GM21529 (cell line): ENCODE measurements around the gene CATSPER3.

Experiments used
- ATAC-seq: cut with Tn5 transposase; IDR thresholded peaks from one replicate; pipeline ENCODE4 v1.9.1; 2021; ENCODE audit not compliant: unreplicated experiment

CATSPER3 gene

GRCh38 chr5:135028791-135029476 is 61.2 kb downstream of the CATSPER3 start:
- no peak for ATAC-seq

GRCh38 chr5:135029477-135030122 is 61.9 kb downstream of the CATSPER3 start:
- no peak for ATAC-seq

GRCh38 chr5:135030123-135030955 is 62.6 kb downstream of the CATSPER3 start:
- ATAC-seq: no peak

- ATAC-seq: no peak
Observed at GRCh38 chr5:135030956-135031812, 63.5 kb downstream of the CATSPER3 start.

GRCh38 chr5:135031813-135032694 is 64.3 kb downstream of the CATSPER3 start:
- no peak for ATAC-seq

GRCh38 chr5:135032695-135032998 is 64.9 kb downstream of the CATSPER3 start:
- no peak for ATAC-seq

GRCh38 chr5:135032999-135033861 is 65.5 kb downstream of the CATSPER3 start:
- no peak for ATAC-seq

GRCh38 chr5:135033901-135034235 is 66.2 kb downstream of the CATSPER3 start, which contains the start of gene PITX1:
Gene PITX1, minus strand, starts transcription at chr5:135034228. Its CDS starts 347 bp downstream, at chr5:135033881.
- no peak for ATAC-seq

GRCh38 chr5:135034236-135034962 is 66.7 kb downstream of the CATSPER3 start:
- ATAC-seq: no peak

GRCh38 chr5:135034963-135035677 is 67.4 kb downstream of the CATSPER3 start:
- ATAC-seq: no peak

GRCh38 chr5:135035678-135036030 is 67.9 kb downstream of the CATSPER3 start:
- ATAC-seq: no peak

GRCh38 chr5:135036405-135036804 is 68.7 kb downstream of the CATSPER3 start:
- ATAC-seq: no peak

- no peak for ATAC-seq
Observed at GRCh38 chr5:135037519-135038204, 70.0 kb downstream of the CATSPER3 start.

- ATAC-seq: no peak
Observed at GRCh38 chr5:135038205-135038812, 70.6 kb downstream of the CATSPER3 start.

- no peak for ATAC-seq
Observed at GRCh38 chr5:135038813-135039270, 71.1 kb downstream of the CATSPER3 start.

GRCh38 chr5:135039271-135040033 is 71.7 kb downstream of the CATSPER3 start:
- no peak for ATAC-seq
